GM23338 (cell line): ENCODE measurements around the gene NETO2. TPM values are rescaled to one million over a fixed set of nuclear protein-coding genes. Genes with fewer than 3 reads are reported as not detected.

Source experiments
- ATAC-seq: fragments of 200-7000 bp; cut with Tn5 transposase; 3 replicates; pipeline ENCODE4 v1.9.1; 2020
- DNase-seq: peaks from one replicate; pipeline ENCODE4 v3.0.0-alpha.2; 2015; ENCODE audit warnings: low spot score
- H2AFZ ChIP-seq: fragments of 200-600 bp; sonication (generic); 2 replicates; pipeline ENCODE4 v1.8.0; 2016; ENCODE audit warnings: antibody characterized with exemption, mild to moderate bottlenecking, moderate library complexity
- H3F3A ChIP-seq: fragments of 200-600 bp; sonication (generic); replicated peaks from 2 replicates; pipeline ENCODE4 v1.8.0; 2017; ENCODE audit warnings: antibody characterized with exemption, mixed run types, low read depth
- H3K27ac ChIP-seq: fragments of 200-600 bp; sonication (generic); 2 replicates; pipeline ENCODE4 v1.6.1; 2016; ENCODE audit warnings: low read depth
- H3K27me3 ChIP-seq: fragments of 200-600 bp; sonication (generic); 2 replicates; pipeline ENCODE4 v1.8.0; 2016; ENCODE audit warnings: mild to moderate bottlenecking, mixed run types, moderate library complexity; ENCODE audit not compliant: insufficient read depth
- H3K36me3 ChIP-seq: fragments of 200-600 bp; sonication (generic); 2 replicates; pipeline ENCODE4 v1.8.0; 2016; ENCODE audit warnings: mild to moderate bottlenecking; ENCODE audit not compliant: insufficient read depth
- H3K4me1 ChIP-seq: fragments of 200-600 bp; sonication (generic); 2 replicates; pipeline ENCODE4 v1.8.0; 2016; ENCODE audit warnings: mild to moderate bottlenecking, moderate library complexity; ENCODE audit not compliant: insufficient read depth
- H3K4me2 ChIP-seq: fragments of 200-600 bp; sonication (generic); 2 replicates; pipeline ENCODE4 v1.7.1; 2017; ENCODE audit warnings: mixed run types
- H3K4me3 ChIP-seq: fragments of 200-600 bp; sonication (generic); 2 replicates; pipeline ENCODE4 v1.6.1; 2016; ENCODE audit warnings: mixed run types
- H3K79me2 ChIP-seq: fragments of 200-600 bp; sonication (generic); replicated peaks from 2 replicates; pipeline ENCODE4 v1.8.0; 2017; ENCODE audit warnings: mild to moderate bottlenecking; ENCODE audit not compliant: insufficient read depth
- H3K9me2 ChIP-seq: fragments of 200-600 bp; sonication (generic); 2 replicates; pipeline ENCODE4 v1.8.0; 2017; ENCODE audit not compliant: insufficient read depth
- H4K20me1 ChIP-seq: fragments of 200-600 bp; sonication (generic); replicated peaks from 2 replicates; pipeline ENCODE4 v1.8.0; 2017; ENCODE audit warnings: mild to moderate bottlenecking; ENCODE audit not compliant: insufficient read depth
- H3K27ac Mint-ChIP-seq: 2 replicates; pipeline ENCODE4 v1.8.0; 2020; ENCODE audit warnings: inconsistent platforms, mild to moderate bottlenecking, moderate library complexity, mixed read lengths
- H3K27me3 Mint-ChIP-seq: 3 replicates; pipeline ENCODE4 v1.8.0; 2022; ENCODE audit warnings: low read depth, mild to moderate bottlenecking, moderate library complexity, mixed read lengths, inconsistent platforms; ENCODE audit not compliant: insufficient read depth, poor library complexity
- H3K36me3 Mint-ChIP-seq: 3 replicates; pipeline ENCODE4 v1.8.0; 2021; ENCODE audit warnings: low read depth, mild to moderate bottlenecking, inconsistent platforms, moderate library complexity, mixed read lengths
- H3K4me1 Mint-ChIP-seq: 3 replicates; pipeline ENCODE4 v1.8.0; 2020; ENCODE audit warnings: mild to moderate bottlenecking, inconsistent platforms, mixed read lengths
- H3K4me3 Mint-ChIP-seq: 3 replicates; pipeline ENCODE4 v1.8.0; 2021; ENCODE audit warnings: moderate library complexity, mild to moderate bottlenecking, inconsistent platforms, mixed read lengths
- H3K9me3 Mint-ChIP-seq: 3 replicates; pipeline ENCODE4 v1.8.0; 2020; ENCODE audit warnings: moderate library complexity, mild to moderate bottlenecking, inconsistent platforms, mixed read lengths
- CREB1 ChIP-seq: fragments of 250-450 bp; sonication (Bioruptor Pico); IDR thresholded peaks from 2 replicates; pipeline ENCODE4 v1.5.0; 2020; ENCODE audit warnings: low read depth, mild to moderate bottlenecking, moderate library complexity
- CTCF ChIP-seq, 2 experiments: fragments of 200-600 bp in 1 of 2; sonication (generic) in 1 of 2; conservative IDR thresholded peaks; 2 replicates each; pipeline versions ENCODE4 v1.5.1 to v1.6.1; 2016 to 2017; ENCODE audit warnings: antibody characterized with exemption in 2 of 2, low read depth in 2 of 2, mild to moderate bottlenecking in 2 of 2, moderate library complexity in 1 of 2
- EZH2 ChIP-seq: fragments of 200-600 bp; sonication (generic); IDR thresholded peaks from one replicate; pipeline ENCODE4 v1.8.0; 2017; ENCODE audit warnings: antibody characterized with exemption, mild to moderate bottlenecking, low read depth; ENCODE audit not compliant: unreplicated experiment
- JUNB ChIP-seq: IDR thresholded peaks from one replicate; pipeline ENCODE4 v1.6.1; 2016; ENCODE audit warnings: antibody characterized with exemption; ENCODE audit not compliant: unreplicated experiment
- NANOG ChIP-seq: IDR thresholded peaks from 2 replicates; pipeline ENCODE4 v1.6.1; 2016; ENCODE audit warnings: antibody characterized with exemption, borderline replicate concordance
- POLR2AphosphoS5 ChIP-seq: IDR thresholded peaks from 2 replicates; pipeline ENCODE4 v1.6.1; 2016; ENCODE audit warnings: antibody characterized with exemption, low read depth
- REST ChIP-seq: IDR thresholded peaks from one replicate; pipeline ENCODE4 v1.6.1; 2018; ENCODE audit warnings: antibody characterized with exemption; ENCODE audit not compliant: unreplicated experiment
- STAT1 ChIP-seq: IDR thresholded peaks from one replicate; pipeline ENCODE4 v1.6.1; 2016; ENCODE audit warnings: antibody characterized with exemption; ENCODE audit not compliant: unreplicated experiment
- ZNF114 ChIP-seq: fragments of 250-450 bp; sonication (Bioruptor Pico); IDR thresholded peaks from 2 replicates; pipeline ENCODE4 v1.5.0; 2020; ENCODE audit warnings: mild to moderate bottlenecking, moderate library complexity
- ZNF331 ChIP-seq: fragments of 250-450 bp; sonication (Bioruptor Pico); IDR thresholded peaks from 2 replicates; pipeline ENCODE4 v1.5.0; 2020; ENCODE audit warnings: low read depth, mild to moderate bottlenecking, moderate library complexity
- polyA plus RNA-seq: library from polyadenylated mRNA; unstranded; fragments of >200 nt; fragmentation: Nextera tagmentation; extraction: Ambion mirVana; gene quantifications from 2 replicates; pipeline ENCODE4 v1.2.1, GENCODE V29; 2016
- total RNA-seq: library from RNA; depleted of rRNA; stranded (reverse); fragments of >200 nt; shearing (Covaris generic); gene quantifications from 2 replicates; pipeline ENCODE4 v1.2.3, GENCODE V29; 2014

Gene NETO2
- total and polyA plus RNA-seq, 2 experiments from 2014 or later, result 6.6 to 10.6 TPM

DNA sequence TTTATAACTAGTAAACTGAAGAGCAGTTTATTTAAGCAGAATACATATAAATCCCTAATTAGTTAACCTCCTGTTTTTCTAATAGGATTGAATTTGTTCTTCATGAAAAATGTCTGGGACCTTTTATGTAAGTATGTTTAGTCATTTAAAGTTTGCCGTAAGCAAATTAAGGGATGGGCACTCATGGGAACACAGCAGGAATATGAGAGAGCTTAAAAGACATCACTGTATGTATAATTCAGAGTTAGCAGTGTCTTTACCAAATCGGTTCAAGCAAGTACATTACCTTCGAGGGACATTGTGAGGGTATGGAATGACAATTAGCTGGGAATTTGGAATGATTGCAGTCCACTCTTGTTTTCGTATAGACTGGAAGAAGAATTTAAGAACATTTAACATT, 17.7 kb upstream of the NETO2 start (continued):
- no peak for TF ChIP-seq NANOG
- TF ChIP-seq CTCF (conservative IDR thresholded peaks at IDR 0.05; ENCODE audit: low read depth in 2 of 2), result no peak
- no peak for TF ChIP-seq EZH2
- TF ChIP-seq ZNF114 (CRISPR knock-in tag), result no peak
- no peak for TF ChIP-seq CREB1 (CRISPR knock-in tag)

DNA sequence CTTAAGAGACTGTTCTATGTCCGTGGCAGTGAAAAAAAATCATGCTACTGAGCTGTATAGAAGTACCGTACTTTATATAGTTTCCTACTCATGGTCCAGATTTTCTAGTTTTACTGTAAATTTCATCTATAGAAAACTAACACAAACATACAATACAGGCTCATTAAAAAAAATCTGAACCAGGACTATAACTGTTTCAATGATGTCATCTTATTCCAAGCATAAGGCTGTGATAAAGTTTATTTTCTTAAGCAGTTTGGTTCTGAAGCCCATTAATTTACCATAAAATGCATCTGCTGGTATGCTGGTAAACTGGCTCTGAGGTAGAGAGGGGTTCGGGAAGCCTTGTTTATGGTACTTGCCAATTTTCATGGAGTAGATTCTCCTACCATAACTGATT, 16.7 kb upstream of the NETO2 start:
- Mint-ChIP-seq H3K4me3 (no peak overlapping the region), H3K4me1 (peaks cover 4% of the 10 kb centered on the region; the same call in 1 of the 3 replicates), H3K27ac (no peak overlapping the region), H3K36me3 (no peaks in the 10 kb centered on the region), H3K27me3 (no peaks in the 10 kb centered on the region), H3K9me3 (no peaks in the 10 kb centered on the region)
- no peaks in the 10 kb centered on the region for H3K36me3 ChIP-seq
- TF ChIP-seq EZH2, result no peak
- TF ChIP-seq STAT1, result no peak
- no peak for TF ChIP-seq ZNF331 (CRISPR knock-in tag)
- no peak for TF ChIP-seq POLR2AphosphoS5
- TF ChIP-seq ZNF114 (CRISPR knock-in tag), result no peak
- TF ChIP-seq REST, result no peak
- no peak for TF ChIP-seq JUNB
- TF ChIP-seq CTCF (conservative IDR thresholded peaks at IDR 0.05; ENCODE audit: low read depth in 2 of 2), result no peak
- TF ChIP-seq NANOG, result no peak
- H3K27me3 ChIP-seq, result no peaks in the 10 kb centered on the region
- no peak overlapping the region for H3K4me3 ChIP-seq
- H4K20me1 ChIP-seq, result no peaks in the 10 kb centered on the region
- no peak overlapping the region for H2AFZ ChIP-seq
- H3K4me2 ChIP-seq, result no peak overlapping the region
- no peak overlapping the region for H3K27ac ChIP-seq
- no peaks in the 10 kb centered on the region for H3K79me2 ChIP-seq
- no peaks in the 10 kb centered on the region for H3F3A ChIP-seq
- ATAC-seq (no peak), DNase-seq (no peak)
- H3K9me2 ChIP-seq, result no peaks in the 10 kb centered on the region
- H3K4me1 ChIP-seq, result peaks cover 8% of the 10 kb centered on the region; the same call in 1 of the 2 replicates
